T-helper 1 cell treated with Interleukin-12 subunit alpha and Interleukin-12 subunit beta and Interleukin-4 antibody, amounts not matched to agents 30 μg/mL and 1 μg/mL, for 36 hours (primary cell): Measurements from ENCODE around the gene GLRA3.

Source experiments
- H3K27ac Mint-ChIP-seq: one replicate; pipeline ENCODE4 v1.8.0; 2021; ENCODE audit warnings: mild to moderate bottlenecking, mixed read lengths
- H3K27me3 Mint-ChIP-seq: one replicate; pipeline ENCODE4 v1.8.0; 2021; ENCODE audit warnings: low read depth, mixed read lengths
- H3K36me3 Mint-ChIP-seq: one replicate; pipeline ENCODE4 v1.8.0; 2021; ENCODE audit warnings: low read depth, mixed read lengths
- H3K4me1 Mint-ChIP-seq: one replicate; pipeline ENCODE4 v1.8.0; 2021; ENCODE audit warnings: low read depth, mixed read lengths
- H3K4me3 Mint-ChIP-seq: one replicate; pipeline ENCODE4 v1.8.0; 2021; ENCODE audit warnings: mild to moderate bottlenecking, moderate library complexity, mixed read lengths
- H3K9me3 Mint-ChIP-seq: one replicate; pipeline ENCODE4 v1.8.0; 2021; ENCODE audit warnings: mixed read lengths

The GLRA3 gene

DNA sequence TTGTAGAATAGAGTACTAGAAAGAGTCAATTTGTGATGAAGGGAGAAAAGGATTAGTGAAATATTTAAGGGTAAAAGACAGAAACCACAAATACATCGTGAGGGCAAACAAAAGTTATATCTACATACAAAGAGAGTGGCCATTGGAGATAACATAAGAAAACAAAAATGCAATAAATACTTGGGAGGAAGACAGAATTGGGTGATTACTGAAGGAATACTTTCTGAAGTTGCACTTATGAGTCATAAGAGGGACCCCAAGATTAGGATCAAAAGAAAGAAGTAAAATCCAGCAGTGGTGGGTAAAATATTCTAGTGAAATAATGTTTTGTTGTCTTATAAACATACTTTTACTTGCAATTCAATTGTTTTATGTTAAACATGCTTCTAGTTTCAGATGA is 53.7 kb downstream of the GLRA3 start:
- Mint-ChIP-seq H3K36me3 (no peaks in the 10 kb centered on the region), H3K4me3 (no peak overlapping the region), H3K27ac (no peak overlapping the region), H3K9me3 (no peaks in the 10 kb centered on the region), H3K4me1 (no peaks in the 10 kb centered on the region), H3K27me3 (no peaks in the 10 kb centered on the region)

GRCh38 chr4:174764105-174764729 is 64.8 kb downstream of the GLRA3 start:
- Mint-ChIP-seq H3K9me3 (no peaks in the 10 kb centered on the region), H3K27ac (no peak overlapping the region), H3K4me1 (no peaks in the 10 kb centered on the region), H3K36me3 (no peaks in the 10 kb centered on the region), H3K4me3 (no peak overlapping the region), H3K27me3 (no peaks in the 10 kb centered on the region)

- Mint-ChIP-seq H3K36me3 (no peaks in the 10 kb centered on the region), H3K4me1 (no peaks in the 10 kb centered on the region), H3K4me3 (no peak overlapping the region), H3K9me3 (no peaks in the 10 kb centered on the region), H3K27me3 (no peaks in the 10 kb centered on the region), H3K27ac (no peak overlapping the region)
Observed at GRCh38 chr4:174763454-174764104, 65.5 kb downstream of the GLRA3 start.

GRCh38 chr4:174761451-174761850 is 67.6 kb downstream of the GLRA3 start:
- H3K4me1 Mint-ChIP-seq: no peaks in the 10 kb centered on the region
- no peak overlapping the region for H3K4me3 Mint-ChIP-seq
- no peaks in the 10 kb centered on the region for H3K9me3 Mint-ChIP-seq
- H3K27ac Mint-ChIP-seq: no peak overlapping the region
- H3K36me3 Mint-ChIP-seq: no peaks in the 10 kb centered on the region
- H3K27me3 Mint-ChIP-seq: no peaks in the 10 kb centered on the region

DNA sequence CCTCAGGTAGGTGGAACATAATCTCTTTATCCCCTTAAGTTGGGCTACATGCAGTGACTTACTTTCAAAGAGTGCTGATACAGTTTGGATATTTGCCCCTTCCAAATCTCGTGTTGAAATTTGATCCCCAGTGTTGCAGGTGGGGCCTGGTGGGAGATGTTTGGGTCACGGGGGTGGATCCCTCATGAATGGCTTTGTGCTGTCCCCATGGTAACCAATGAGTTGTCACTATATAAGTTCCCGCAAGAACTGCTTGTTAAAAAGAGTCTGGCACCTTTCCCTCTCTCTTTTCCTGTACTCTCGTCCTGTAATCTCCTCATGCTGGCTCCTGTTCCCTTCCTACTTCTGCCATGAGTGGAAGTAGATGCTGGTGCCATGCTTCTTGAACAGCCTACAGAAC is 71.3 kb downstream of the GLRA3 start:
- Mint-ChIP-seq H3K36me3 (no peaks in the 10 kb centered on the region), H3K27ac (no peak overlapping the region), H3K4me1 (no peaks in the 10 kb centered on the region), H3K4me3 (no peak overlapping the region), H3K9me3 (no peaks in the 10 kb centered on the region), H3K27me3 (no peaks in the 10 kb centered on the region)

DNA sequence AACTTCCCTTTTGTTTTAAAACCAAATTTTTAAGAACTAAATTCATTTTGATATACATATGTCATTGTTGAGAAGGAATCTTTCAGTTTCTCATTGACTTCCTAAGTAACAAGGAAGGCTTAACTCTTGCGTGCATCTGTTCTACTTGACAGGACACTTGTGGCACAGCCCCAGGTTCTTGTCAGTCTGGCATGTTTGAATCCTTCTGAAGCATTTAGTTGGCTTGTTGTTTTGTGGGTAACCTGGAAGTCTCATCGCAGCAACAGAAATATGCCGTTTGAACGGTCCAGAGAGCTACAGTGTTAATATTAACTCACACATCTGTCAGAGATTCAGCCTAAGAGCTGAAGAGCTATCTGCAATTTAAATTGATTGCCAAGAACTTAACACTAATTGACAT is 76.0 kb downstream of the GLRA3 start:
- Mint-ChIP-seq H3K9me3 (no peaks in the 10 kb centered on the region), H3K4me3 (no peak overlapping the region), H3K27me3 (no peaks in the 10 kb centered on the region), H3K27ac (no peak overlapping the region), H3K4me1 (no peaks in the 10 kb centered on the region), H3K36me3 (no peaks in the 10 kb centered on the region)

- H3K27me3 Mint-ChIP-seq: no peaks in the 10 kb centered on the region
Observed at GRCh38 chr4:174752026-174752425, 77.0 kb downstream of the GLRA3 start.

DNA sequence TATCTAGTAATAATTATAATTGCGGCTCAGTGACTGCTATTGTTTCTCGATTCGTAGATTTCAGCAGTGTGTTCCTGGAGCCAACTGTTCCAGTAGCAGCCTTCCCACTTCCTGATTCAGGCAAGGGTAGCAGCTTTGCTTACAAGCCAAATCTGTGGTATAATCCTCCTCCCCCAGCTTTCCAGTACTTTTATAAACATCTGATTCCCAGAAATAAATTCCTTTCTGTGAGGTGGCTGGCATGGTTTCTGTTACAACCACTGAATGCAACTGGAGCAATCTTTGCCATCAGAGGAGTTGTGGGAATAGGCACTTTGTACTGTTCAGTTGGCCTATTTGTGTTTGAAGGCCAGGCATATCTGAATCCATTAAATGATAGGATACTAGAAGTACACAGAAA is 80.0 kb downstream of the GLRA3 start:
- H3K27me3 Mint-ChIP-seq: no peaks in the 10 kb centered on the region
- H3K27ac Mint-ChIP-seq: no peak overlapping the region
- H3K4me1 Mint-ChIP-seq: no peaks in the 10 kb centered on the region
- no peak overlapping the region for H3K4me3 Mint-ChIP-seq
- H3K36me3 Mint-ChIP-seq: no peaks in the 10 kb centered on the region
- H3K9me3 Mint-ChIP-seq: peaks cover 5% of the 10 kb centered on the region

More at GRCh38 chr4:174752026-174752425, 77.0 kb downstream of the GLRA3 start:
- Mint-ChIP-seq H3K27ac (no peak overlapping the region), H3K4me1 (no peaks in the 10 kb centered on the region), H3K36me3 (no peaks in the 10 kb centered on the region), H3K4me3 (no peak overlapping the region), H3K9me3 (no peaks in the 10 kb centered on the region)

- peaks cover 5% of the 10 kb centered on the region for H3K9me3 Mint-ChIP-seq
- no peaks in the 10 kb centered on the region for H3K36me3 Mint-ChIP-seq
- no peak overlapping the region for H3K27ac Mint-ChIP-seq
- H3K4me1 Mint-ChIP-seq: no peaks in the 10 kb centered on the region
- no peaks in the 10 kb centered on the region for H3K27me3 Mint-ChIP-seq
- no peak overlapping the region for H3K4me3 Mint-ChIP-seq
Observed at GRCh38 chr4:174746710-174747109, 82.3 kb downstream of the GLRA3 start.

DNA sequence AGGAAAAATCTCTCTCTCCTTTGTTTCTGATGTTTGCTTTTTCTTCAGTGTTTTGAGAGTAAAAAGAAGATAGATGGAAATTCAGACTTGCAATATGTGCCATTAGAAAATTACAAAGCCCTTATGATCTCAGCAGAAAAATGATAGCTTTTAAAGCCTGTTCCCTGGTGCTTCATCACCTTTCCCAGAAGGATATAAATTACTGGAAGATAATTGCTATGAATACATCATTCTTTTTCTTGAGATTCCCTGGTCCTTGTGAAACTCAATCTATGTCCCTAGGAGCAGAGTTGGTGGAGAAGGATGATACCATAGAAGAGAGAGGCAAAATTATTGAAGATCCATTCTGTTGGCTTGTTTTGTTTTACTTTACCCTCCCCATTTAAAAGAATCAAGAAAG is 86.5 kb downstream of the GLRA3 start:
- no peaks in the 10 kb centered on the region for H3K36me3 Mint-ChIP-seq
- H3K4me1 Mint-ChIP-seq: no peaks in the 10 kb centered on the region
- no peak overlapping the region for H3K27ac Mint-ChIP-seq
- no peaks in the 10 kb centered on the region for H3K27me3 Mint-ChIP-seq
- H3K9me3 Mint-ChIP-seq: peaks cover 5% of the 10 kb centered on the region
- no peak overlapping the region for H3K4me3 Mint-ChIP-seq

DNA sequence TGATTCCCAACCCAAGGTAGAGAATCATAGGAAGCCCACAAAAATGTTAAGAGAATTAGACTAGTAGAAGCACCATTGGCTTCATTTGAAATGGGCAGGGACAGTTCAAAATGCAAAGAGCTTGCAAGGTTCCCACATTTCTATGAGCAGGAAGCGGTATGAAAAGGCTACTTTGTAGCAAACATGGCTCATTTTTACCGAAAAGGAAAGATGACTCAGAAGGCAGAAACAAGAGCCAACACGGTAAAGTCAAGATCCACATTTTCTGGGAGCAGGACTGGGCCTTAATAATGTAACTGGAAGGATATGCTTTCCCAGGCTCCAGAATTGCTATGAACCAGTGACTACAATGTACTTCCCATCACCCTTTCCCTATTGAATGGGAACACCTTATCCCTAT is 89.5 kb downstream of the GLRA3 start:
- Mint-ChIP-seq H3K4me3 (no peak overlapping the region), H3K9me3 (no peaks in the 10 kb centered on the region), H3K27ac (no peak overlapping the region), H3K27me3 (no peaks in the 10 kb centered on the region), H3K4me1 (no peaks in the 10 kb centered on the region), H3K36me3 (no peaks in the 10 kb centered on the region)

- H3K4me1 Mint-ChIP-seq: no peaks in the 10 kb centered on the region
- no peak overlapping the region for H3K27ac Mint-ChIP-seq
- H3K4me3 Mint-ChIP-seq: no peak overlapping the region
Observed at GRCh38 chr4:174734181-174734580, 94.9 kb downstream of the GLRA3 start.

GRCh38 chr4:174717828-174718227 is 111.2 kb downstream of the GLRA3 start:
- H3K9me3 Mint-ChIP-seq: no peaks in the 10 kb centered on the region
- H3K4me1 Mint-ChIP-seq: no peaks in the 10 kb centered on the region
- no peak overlapping the region for H3K27ac Mint-ChIP-seq
- H3K4me3 Mint-ChIP-seq: no peak overlapping the region
- H3K27me3 Mint-ChIP-seq: no peaks in the 10 kb centered on the region
- no peaks in the 10 kb centered on the region for H3K36me3 Mint-ChIP-seq

More at GRCh38 chr4:174734181-174734580, 94.9 kb downstream of the GLRA3 start:
- Mint-ChIP-seq H3K36me3 (no peaks in the 10 kb centered on the region), H3K9me3 (no peaks in the 10 kb centered on the region), H3K27me3 (no peaks in the 10 kb centered on the region)

DNA sequence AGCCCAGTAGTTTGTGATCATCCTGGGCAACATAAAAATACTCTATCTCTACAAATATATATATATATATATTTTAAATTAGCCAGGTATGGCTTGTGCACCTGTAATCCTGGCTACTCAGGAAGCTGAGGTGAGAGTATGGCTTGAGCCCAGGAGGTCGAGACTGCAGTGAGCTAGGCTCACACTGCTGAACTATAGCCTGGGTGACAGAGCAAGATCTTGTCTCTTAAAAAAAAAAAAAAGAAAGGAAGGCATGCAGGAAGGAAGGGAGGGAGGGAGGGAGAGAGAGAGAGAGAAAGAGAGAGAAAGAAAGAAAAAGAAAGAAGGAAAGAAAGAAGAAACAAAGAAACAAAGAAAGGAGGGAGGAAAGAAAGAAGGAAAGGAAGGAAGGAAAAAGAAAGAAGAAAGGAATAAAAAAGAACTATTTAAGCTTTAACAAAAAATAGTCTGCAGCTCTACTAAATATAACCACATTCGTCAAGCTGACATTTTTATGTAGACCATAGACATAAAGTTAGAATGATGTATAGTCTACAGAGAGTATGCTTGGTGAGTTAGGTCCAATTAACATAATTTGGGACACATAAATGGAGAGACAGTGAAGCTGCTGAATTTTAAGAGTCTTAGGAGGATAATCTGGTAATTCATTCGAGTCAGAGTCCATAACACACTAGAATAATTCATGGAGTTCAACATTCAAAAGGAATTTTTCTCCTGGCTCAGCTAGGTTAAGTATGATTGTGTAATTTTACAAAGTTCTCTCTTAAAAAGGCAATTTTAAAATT is 111.9 kb downstream of the GLRA3 start:
- Mint-ChIP-seq H3K27me3 (no peaks in the 10 kb centered on the region), H3K27ac (no peak overlapping the region), H3K9me3 (no peaks in the 10 kb centered on the region), H3K36me3 (no peaks in the 10 kb centered on the region), H3K4me1 (no peaks in the 10 kb centered on the region), H3K4me3 (no peak overlapping the region)
